Fibroblast of lung (primary cell): ENCODE measurements around the gene HNF1B. TPM values are rescaled to one million over a fixed set of nuclear protein-coding genes. Genes with fewer than 3 reads are reported as not detected.

Experiments
- DNase-seq, 2 donors: peaks; one replicate each; pipeline versions ENCODE4 v3.0.0 to v3.0.0-alpha.2; 2010; ENCODE audit warnings: low read depth in 2 of 2
- H2AFZ ChIP-seq: 2 replicates; pipeline ENCODE4 v1.5.1; 2012; ENCODE audit warnings: low read length, control low read depth, inconsistent platforms
- H3K27ac ChIP-seq: 2 replicates; pipeline ENCODE4 v1.5.1; 2011; ENCODE audit warnings: low read length, control low read depth; ENCODE audit not compliant: insufficient read depth
- H3K27me3 ChIP-seq: 2 replicates; pipeline ENCODE4 v1.5.1; 2011; ENCODE audit warnings: mild to moderate bottlenecking, low read length; ENCODE audit not compliant: control insufficient read depth, insufficient read depth
- H3K36me3 ChIP-seq: 2 replicates; pipeline ENCODE4 v1.5.1; 2011; ENCODE audit warnings: low read length; ENCODE audit not compliant: control insufficient read depth, insufficient read depth
- H3K4me1 ChIP-seq: 2 replicates; pipeline ENCODE4 v1.5.1; 2011; ENCODE audit warnings: low read length; ENCODE audit not compliant: control insufficient read depth, insufficient read depth; ENCODE audit errors: extremely low read depth
- H3K4me2 ChIP-seq: 2 replicates; pipeline ENCODE4 v1.5.1; 2011; ENCODE audit warnings: low read length, control low read depth; ENCODE audit not compliant: insufficient read depth; ENCODE audit errors: extremely low read depth
- H3K4me3 ChIP-seq, 4 experiments: fragments of 200-600 bp in 1 of 4; sonication (generic) in 1 of 4; replicated peaks in 1 of 4; 2 replicates each; pipeline ENCODE4 v1.5.1; 2011 to 2016; ENCODE audit warnings: low read length in 4 of 4, low read depth in 3 of 4, mild to moderate bottlenecking in 3 of 4, control low read depth in 2 of 4, inconsistent platforms in 1 of 4, mixed read lengths in 1 of 4; ENCODE audit not compliant: insufficient read depth in 1 of 4; ENCODE audit errors: control extremely low read depth in 1 of 4
- H3K79me2 ChIP-seq: 2 replicates; pipeline ENCODE4 v1.5.1; 2012; ENCODE audit warnings: mild to moderate bottlenecking, low read length, inconsistent platforms; ENCODE audit not compliant: control insufficient read depth, insufficient read depth
- H3K9ac ChIP-seq: 2 replicates; pipeline ENCODE4 v1.5.1; 2011; ENCODE audit warnings: mild to moderate bottlenecking, low read length, control low read depth; ENCODE audit not compliant: insufficient read depth
- H3K9me3 ChIP-seq: 2 replicates; pipeline ENCODE4 v1.5.1; 2012; ENCODE audit warnings: low read depth, low read length; ENCODE audit not compliant: control insufficient read depth, insufficient read depth
- H4K20me1 ChIP-seq: 2 replicates; pipeline ENCODE4 v1.5.1; 2011; ENCODE audit warnings: low read length; ENCODE audit not compliant: control insufficient read depth, insufficient read depth; ENCODE audit errors: extremely low read depth
- EZH2 ChIP-seq: IDR thresholded peaks from 2 replicates; pipeline ENCODE4 v1.5.1; 2012; ENCODE audit warnings: low read length, control low read depth, mild to moderate bottlenecking; ENCODE audit errors: missing control alignments
- polyA plus RNA-seq, 2 donors: library from polyadenylated mRNA; depleted of rRNA in 1 of 2; stranded (reverse) in 1 of 2; unstranded in 1 of 2; fragments of >200 nt; gene quantifications; 2 replicates each; pipeline ENCODE4 v1.2.1, GENCODE V29; 2011 to 2012; ENCODE audit warnings: missing spikeins in 1 of 2
- total RNA-seq: library from RNA; depleted of rRNA; stranded (reverse); fragments of >200 nt; gene quantifications from 2 replicates; pipeline ENCODE4 v1.2.1, GENCODE V29; 2014
- TF ChIP-seq, protein P1 (sequence below), 2 donors: IDR thresholded peaks in 1 of 2; conservative IDR thresholded peaks in 1 of 2; 1 replicate in 1 of 2; 2 replicates in 1 of 2; pipeline ENCODE4 v1.5.1; 2011 to 2012; ENCODE audit warnings: low read length in 2 of 2, control low read depth in 1 of 2, inconsistent platforms in 1 of 2, low read depth in 1 of 2, mild to moderate bottlenecking in 1 of 2

HNF1B gene
- total and polyA plus RNA-seq, 2 donors (not counting 1 experiment from before 2014, with no cell fraction given), result not detected

- no peaks in the 10 kb centered on the region for H3K36me3 ChIP-seq
- no peaks in the 10 kb centered on the region for H3K79me2 ChIP-seq
- H3K9ac ChIP-seq, result no peak overlapping the region
- H4K20me1 ChIP-seq, result no peaks in the 10 kb centered on the region
- TF ChIP-seq, protein P1, sequence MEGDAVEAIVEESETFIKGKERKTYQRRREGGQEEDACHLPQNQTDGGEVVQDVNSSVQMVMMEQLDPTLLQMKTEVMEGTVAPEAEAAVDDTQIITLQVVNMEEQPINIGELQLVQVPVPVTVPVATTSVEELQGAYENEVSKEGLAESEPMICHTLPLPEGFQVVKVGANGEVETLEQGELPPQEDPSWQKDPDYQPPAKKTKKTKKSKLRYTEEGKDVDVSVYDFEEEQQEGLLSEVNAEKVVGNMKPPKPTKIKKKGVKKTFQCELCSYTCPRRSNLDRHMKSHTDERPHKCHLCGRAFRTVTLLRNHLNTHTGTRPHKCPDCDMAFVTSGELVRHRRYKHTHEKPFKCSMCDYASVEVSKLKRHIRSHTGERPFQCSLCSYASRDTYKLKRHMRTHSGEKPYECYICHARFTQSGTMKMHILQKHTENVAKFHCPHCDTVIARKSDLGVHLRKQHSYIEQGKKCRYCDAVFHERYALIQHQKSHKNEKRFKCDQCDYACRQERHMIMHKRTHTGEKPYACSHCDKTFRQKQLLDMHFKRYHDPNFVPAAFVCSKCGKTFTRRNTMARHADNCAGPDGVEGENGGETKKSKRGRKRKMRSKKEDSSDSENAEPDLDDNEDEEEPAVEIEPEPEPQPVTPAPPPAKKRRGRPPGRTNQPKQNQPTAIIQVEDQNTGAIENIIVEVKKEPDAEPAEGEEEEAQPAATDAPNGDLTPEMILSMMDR (conservative IDR thresholded peaks at IDR 0.05 in 1 of 2, IDR thresholded peaks at IDR 0.05 in 1 of 2; ENCODE audit: low read depth in 1 of 2, low read length in 2 of 2), result no peak
- no peak for TF ChIP-seq EZH2
- no peak overlapping the region for H3K4me3 ChIP-seq
- peaks cover 34% of the 10 kb centered on the region for H3K27me3 ChIP-seq
- no peak overlapping the region for H3K4me2 ChIP-seq
- no peak overlapping the region for H2AFZ ChIP-seq
- no peaks in the 10 kb centered on the region for H3K4me1 ChIP-seq
- H3K9me3 ChIP-seq, result no peaks in the 10 kb centered on the region
- DNase-seq, result peak; percentile 15 to 77
- no peak overlapping the region for H3K27ac ChIP-seq
These were observed 34.4 kb downstream of the HNF1B start for GRCh38 chr17:37710344-37710886.

GRCh38 chr17:37708616-37709212 is 36.1 kb downstream of the HNF1B start:
- Histone ChIP-seq H3K9me3 (no peaks in the 10 kb centered on the region), H2AFZ (no peak overlapping the region), H3K4me3 (no peak overlapping the region), H3K4me2 (no peak overlapping the region), H3K79me2 (no peaks in the 10 kb centered on the region), H3K27ac (no peak overlapping the region), H4K20me1 (no peaks in the 10 kb centered on the region), H3K36me3 (no peaks in the 10 kb centered on the region), H3K27me3 (peaks cover 22% of the 10 kb centered on the region), H3K4me1 (no peaks in the 10 kb centered on the region), H3K9ac (no peak overlapping the region)
- peak in 1 of 2 donors; percentile 58 for DNase-seq
- TF ChIP-seq, protein P1 (conservative IDR thresholded peaks at IDR 0.05 in 1 of 2, IDR thresholded peaks at IDR 0.05 in 1 of 2; ENCODE audit: low read depth in 1 of 2, low read length in 2 of 2), result no peak
- TF ChIP-seq EZH2, result no peak

GRCh38 chr17:37708008-37708615 is 36.7 kb downstream of the HNF1B start:
- Histone ChIP-seq H3K9ac (no peak overlapping the region), H3K27me3 (peaks cover 20% of the 10 kb centered on the region), H3K36me3 (no peaks in the 10 kb centered on the region), H3K9me3 (no peaks in the 10 kb centered on the region), H3K27ac (no peak overlapping the region), H3K4me2 (no peak overlapping the region), H3K4me1 (no peaks in the 10 kb centered on the region), H3K79me2 (no peaks in the 10 kb centered on the region), H2AFZ (no peak overlapping the region), H4K20me1 (no peaks in the 10 kb centered on the region), H3K4me3 (no peak overlapping the region)
- no peak for DNase-seq
- TF ChIP-seq EZH2, result no peak
- TF ChIP-seq, protein P1 (conservative IDR thresholded peaks at IDR 0.05 in 1 of 2, IDR thresholded peaks at IDR 0.05 in 1 of 2; ENCODE audit: low read depth in 1 of 2, low read length in 2 of 2), result no peak
